IgD-negative memory B cell (primary cell): ENCODE data around the gene SYNGR2. TPM values are rescaled to one million over a fixed set of nuclear protein-coding genes. Genes with fewer than 3 reads are reported as not detected.
A peak's percentile ranks its signal among the peaks of the same experiment; 100 is the strongest.

Source experiments
- H3K27ac Mint-ChIP-seq, 3 donors: one replicate each; pipeline ENCODE4 v1.8.0; 2020 to 2022; ENCODE audit warnings: mild to moderate bottlenecking in 3 of 3, mixed read lengths in 3 of 3, moderate library complexity in 1 of 3
- H3K27me3 Mint-ChIP-seq: one replicate; pipeline ENCODE4 v1.8.0; 2021; ENCODE audit warnings: mixed read lengths
- H3K36me3 Mint-ChIP-seq: one replicate; pipeline ENCODE4 v1.8.0; 2020; ENCODE audit warnings: mild to moderate bottlenecking, mixed read lengths
- H3K4me1 Mint-ChIP-seq, 3 donors: one replicate each; pipeline ENCODE4 v1.8.0; 2020 to 2022; ENCODE audit warnings: mixed read lengths in 3 of 3, mild to moderate bottlenecking in 1 of 3
- H3K4me3 Mint-ChIP-seq, 4 donors: one replicate each; pipeline ENCODE4 v1.8.0; 2020 to 2022; ENCODE audit warnings: mild to moderate bottlenecking in 4 of 4, mixed read lengths in 4 of 4, moderate library complexity in 3 of 4
- H3K9me3 Mint-ChIP-seq, 3 donors: one replicate each; pipeline ENCODE4 v1.8.0; 2020 to 2021; ENCODE audit warnings: mixed read lengths in 3 of 3, mild to moderate bottlenecking in 1 of 3
- polyA plus RNA-seq: library from polyadenylated mRNA; unstranded; fragments of 300-500 nt; fragmentation: Illumina TruSeq; gene quantifications from one replicate; pipeline ENCODE4 v1.2.3, GENCODE V29; 2021

SYNGR2 gene
- polyA plus RNA-seq, 1 donor from 2014 or later, result 633 TPM

DNA sequence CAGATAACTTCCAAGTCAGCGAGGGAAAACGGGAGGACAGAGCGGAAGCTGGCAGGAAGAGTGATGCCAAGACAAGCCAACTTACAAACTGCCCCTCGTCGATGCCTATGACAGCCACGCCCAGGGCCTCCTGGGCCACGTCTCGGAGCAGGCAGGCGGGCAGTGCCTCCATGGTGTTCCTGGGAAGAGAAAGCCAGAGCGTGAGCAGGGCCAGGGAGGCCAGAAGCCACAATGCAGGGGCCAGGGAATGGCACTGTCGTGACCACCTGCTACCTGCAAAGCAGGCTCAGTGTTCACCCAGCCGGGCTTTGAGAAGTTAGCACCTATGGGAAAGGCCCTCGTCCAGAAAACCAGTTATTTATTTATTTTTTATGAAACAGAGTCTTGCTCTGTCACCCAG is 14.1 kb downstream of the SYNGR2 start:
- H3K4me1 Mint-ChIP-seq, result peaks cover 13 to 28% (median 21%) of the 10 kb centered on the region in 3 donors

GRCh38 chr17:78183916-78184315 is 15.5 kb downstream of the SYNGR2 start:
- Mint-ChIP-seq H3K36me3 (peaks cover 2% of the 10 kb centered on the region), H3K4me3 (peak overlapping the region in 1 of 4 donors; percentile 24), H3K27ac (peak overlapping the region in 1 of 3 donors; percentile 72), H3K4me1 (peaks cover 18 to 35% (median 27%) of the 10 kb centered on the region in 3 donors), H3K9me3 (no peaks in the 10 kb centered on the region), H3K27me3 (no peaks in the 10 kb centered on the region)

More for the DNA sequence above, 14.1 kb downstream of the SYNGR2 start:
- Mint-ChIP-seq H3K27me3 (no peaks in the 10 kb centered on the region), H3K36me3 (no peaks in the 10 kb centered on the region), H3K4me3 (no peak overlapping the region), H3K27ac (peak overlapping the region in 2 of 3 donors; percentile 57 to 90), H3K9me3 (no peaks in the 10 kb centered on the region)

- H3K36me3 Mint-ChIP-seq, result peaks cover 2% of the 10 kb centered on the region
- peak overlapping the region in 1 of 3 donors; percentile 72 for H3K27ac Mint-ChIP-seq
- peaks cover 18 to 35% (median 27%) of the 10 kb centered on the region in 3 donors for H3K4me1 Mint-ChIP-seq
- H3K27me3 Mint-ChIP-seq, result no peaks in the 10 kb centered on the region
- H3K4me3 Mint-ChIP-seq, result peak overlapping the region in 1 of 4 donors; percentile 24
- H3K9me3 Mint-ChIP-seq, result no peaks in the 10 kb centered on the region
Measured at GRCh38 chr17:78184351-78184750, 16.0 kb downstream of the SYNGR2 start.

DNA sequence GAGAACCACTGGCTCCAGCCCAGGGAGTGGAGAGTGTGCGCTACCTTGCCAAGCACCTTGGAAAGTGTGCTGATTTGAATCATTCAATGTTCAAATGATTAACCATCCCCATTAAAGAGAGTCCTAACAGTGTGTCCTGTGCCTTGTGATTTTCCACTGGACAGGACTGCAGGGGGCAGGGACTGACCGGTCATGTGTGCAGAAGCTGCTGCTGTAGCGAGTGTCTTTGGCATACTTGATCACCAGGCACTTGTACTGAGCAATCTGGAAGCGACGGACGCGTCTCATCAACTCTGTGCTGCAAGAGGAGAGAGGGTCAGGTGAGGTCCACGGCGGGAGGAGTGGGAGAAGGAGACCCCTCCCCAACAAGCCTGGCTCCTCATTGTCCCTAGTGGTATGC is 16.5 kb downstream of the SYNGR2 start:
- Mint-ChIP-seq H3K4me3 (peak overlapping the region in 2 of 4 donors; percentile 24 to 60), H3K4me1 (peaks cover 18 to 35% (median 27%) of the 10 kb centered on the region in 3 donors), H3K9me3 (no peaks in the 10 kb centered on the region), H3K27me3 (no peaks in the 10 kb centered on the region), H3K36me3 (peaks cover 2% of the 10 kb centered on the region), H3K27ac (peak overlapping the region in 2 of 3 donors; percentile 11 to 72)

DNA sequence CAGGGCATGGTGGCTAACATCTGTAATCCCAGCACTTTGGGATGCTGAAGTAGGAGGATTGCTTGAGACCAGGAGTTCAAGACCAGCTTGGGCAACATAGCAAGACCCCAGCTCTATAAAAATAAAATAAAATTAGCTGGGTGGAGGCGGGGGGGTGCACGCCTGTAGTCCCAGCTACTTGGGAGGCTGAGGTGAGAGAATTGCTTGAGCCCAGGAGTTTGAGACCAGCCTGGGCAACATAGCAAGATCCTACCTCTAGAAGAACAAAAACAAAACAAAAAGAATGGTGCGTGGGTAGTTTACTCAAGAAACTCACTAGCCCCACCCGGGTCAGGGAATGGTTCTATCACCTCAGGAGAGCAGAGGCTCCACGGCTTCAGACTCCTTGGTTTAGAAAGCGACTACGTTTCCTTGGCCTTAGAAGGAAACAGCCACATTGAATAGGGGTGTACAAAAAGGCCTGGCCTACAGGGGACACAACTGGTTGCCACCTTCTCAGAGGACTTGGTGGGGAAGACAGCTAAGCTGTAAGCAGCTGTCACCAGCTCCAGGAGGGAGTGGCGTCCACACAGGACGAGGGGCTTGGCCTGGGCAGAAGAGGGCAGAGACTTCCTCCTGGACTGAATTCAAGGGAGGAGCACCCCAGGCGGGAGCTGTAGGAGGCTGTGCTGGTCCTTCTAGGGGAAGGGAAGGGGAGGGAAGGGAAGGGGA is 17.8 kb downstream of the SYNGR2 start:
- peak overlapping the region in 2 of 3 donors; percentile 8 to 64 for H3K27ac Mint-ChIP-seq
- H3K4me3 Mint-ChIP-seq, result peak overlapping the region; percentile 48 to 87 (median 75)
- no peaks in the 10 kb centered on the region for H3K9me3 Mint-ChIP-seq
- peaks cover 13 to 30% (median 25%) of the 10 kb centered on the region in 3 donors for H3K4me1 Mint-ChIP-seq
- no peaks in the 10 kb centered on the region for H3K27me3 Mint-ChIP-seq
- peaks cover 2% of the 10 kb centered on the region for H3K36me3 Mint-ChIP-seq

- Mint-ChIP-seq H3K4me3 (peak within 1 kb of the TSS; percentile 79 to 96 (median 94)), H3K27ac (peak within 1 kb of the TSS; percentile 42 to 90 (median 85)), H3K9me3 (no peaks in the 10 kb centered on the region), H3K27me3 (no peaks in the 10 kb centered on the region), H3K36me3 (peaks cover 2% of the 10 kb centered on the region), H3K4me1 (peaks cover 12 to 28% (median 25%) of the 10 kb centered on the region in 3 donors)
Measured at GRCh38 chr17:78186692-78187595, 18.6 kb downstream of the SYNGR2 start, which contains the start of the genes AFMID and TK1. TSS of gene AFMID (plus strand) at chr17:78187362. CDS start at chr17:78187371, 9 bp downstream. TSS of gene TK1 (minus strand) at chr17:78187052. CDS start at chr17:78186994, 58 bp downstream.

DNA sequence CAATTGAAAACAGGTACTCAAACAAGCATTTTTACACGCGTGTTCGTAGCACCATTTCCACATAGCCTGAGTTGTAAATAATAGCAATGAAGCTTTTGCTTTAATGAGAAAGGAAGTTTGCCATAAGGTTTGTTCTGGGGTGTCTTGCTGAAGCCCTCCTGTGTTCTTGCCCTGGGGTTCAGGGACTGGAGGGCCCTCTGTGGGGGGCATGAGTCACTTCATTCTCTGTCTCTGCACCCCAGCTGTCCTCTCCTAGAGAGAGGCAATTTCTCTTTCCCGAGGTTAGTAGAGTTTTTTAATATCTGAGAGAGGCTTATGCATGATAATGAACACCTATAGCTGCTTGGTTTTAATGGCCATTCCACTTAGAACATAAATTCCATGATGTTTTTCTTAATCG is 28.3 kb downstream of the SYNGR2 start:
- Mint-ChIP-seq H3K4me3 (peak overlapping the region in 1 of 4 donors; percentile 23), H3K27me3 (no peaks in the 10 kb centered on the region), H3K4me1 (peaks cover 12 to 14% (median 12%) of the 10 kb centered on the region in 3 donors), H3K36me3 (peaks cover 4% of the 10 kb centered on the region), H3K9me3 (no peaks in the 10 kb centered on the region), H3K27ac (peak overlapping the region in 1 of 3 donors; percentile 13)

DNA sequence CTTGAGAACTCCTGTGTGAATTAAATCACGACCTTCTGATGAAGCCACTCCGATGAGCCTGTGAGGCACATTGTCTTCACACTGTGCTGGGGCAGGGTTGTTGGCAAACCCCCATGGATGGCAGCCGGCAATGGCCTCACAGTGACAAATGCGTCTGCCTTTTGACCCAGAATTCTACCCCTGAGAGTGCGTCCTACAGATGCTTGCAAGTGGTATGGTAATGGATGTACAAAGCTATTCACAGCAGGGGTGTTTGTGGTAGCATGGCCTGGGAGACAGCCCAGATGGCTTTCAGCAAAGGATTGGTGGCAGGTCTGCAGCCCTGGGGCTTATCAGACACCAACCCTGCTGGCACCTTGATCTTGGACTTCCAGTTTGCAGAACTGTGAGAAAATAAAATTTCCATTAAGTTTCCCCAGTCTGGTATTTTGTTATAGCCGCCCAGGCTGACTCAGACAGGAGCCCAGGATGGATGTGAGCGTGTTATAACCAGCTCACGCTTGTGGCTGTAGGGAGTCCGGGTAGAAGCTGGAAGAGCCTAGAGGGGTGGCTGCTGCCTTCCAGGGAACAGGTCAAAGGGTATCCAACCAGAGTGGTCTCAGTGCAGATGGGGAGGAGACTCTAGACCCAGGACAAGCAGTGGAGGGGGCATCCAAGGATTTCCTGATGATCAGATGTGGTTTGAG is 28.9 kb downstream of the SYNGR2 start:
- Mint-ChIP-seq H3K36me3 (peaks cover 4% of the 10 kb centered on the region), H3K27ac (peak overlapping the region in 1 of 3 donors; percentile 14), H3K4me3 (peak overlapping the region in 2 of 4 donors; percentile 26 to 73), H3K27me3 (no peaks in the 10 kb centered on the region), H3K4me1 (peaks cover 12 to 14% (median 12%) of the 10 kb centered on the region in 3 donors), H3K9me3 (no peaks in the 10 kb centered on the region)

DNA sequence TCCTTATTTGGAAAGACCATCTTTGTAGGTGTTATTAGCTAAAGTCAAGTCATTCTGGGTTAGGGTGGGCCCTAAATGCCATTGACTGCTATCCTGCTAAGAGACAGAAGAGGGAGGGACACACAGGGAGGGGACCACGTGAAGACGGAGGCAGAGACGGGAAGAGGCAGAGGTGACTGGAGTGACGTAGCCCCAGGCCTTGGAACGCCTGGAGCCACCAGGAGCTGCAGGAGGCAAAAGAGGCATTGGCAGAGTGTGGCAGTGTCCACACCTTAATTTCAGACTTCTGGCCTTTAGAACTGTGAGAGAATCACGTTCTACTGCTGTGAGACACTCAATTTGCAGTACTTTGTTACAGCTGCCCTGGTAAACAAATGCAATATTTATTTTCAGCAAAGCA is 32.1 kb downstream of the SYNGR2 start:
- Mint-ChIP-seq H3K9me3 (no peaks in the 10 kb centered on the region), H3K27ac (peak overlapping the region in 1 of 3 donors; percentile 76)

GRCh38 chr17:78202666-78203065 is 34.3 kb downstream of the SYNGR2 start:
- H3K9me3 Mint-ChIP-seq, result no peaks in the 10 kb centered on the region
- H3K36me3 Mint-ChIP-seq, result peaks cover 7% of the 10 kb centered on the region
- H3K4me1 Mint-ChIP-seq, result peaks cover 6 to 9% (median 6%) of the 10 kb centered on the region in 3 donors
- H3K27ac Mint-ChIP-seq, result no peak overlapping the region
- no peaks in the 10 kb centered on the region for H3K27me3 Mint-ChIP-seq
- no peak overlapping the region for H3K4me3 Mint-ChIP-seq

More for the DNA sequence above, 32.1 kb downstream of the SYNGR2 start:
- no peaks in the 10 kb centered on the region for H3K27me3 Mint-ChIP-seq
- H3K4me1 Mint-ChIP-seq, result peaks cover 6% of the 10 kb centered on the region in 3 donors
- H3K36me3 Mint-ChIP-seq, result peaks cover 7% of the 10 kb centered on the region
- no peak overlapping the region for H3K4me3 Mint-ChIP-seq

DNA sequence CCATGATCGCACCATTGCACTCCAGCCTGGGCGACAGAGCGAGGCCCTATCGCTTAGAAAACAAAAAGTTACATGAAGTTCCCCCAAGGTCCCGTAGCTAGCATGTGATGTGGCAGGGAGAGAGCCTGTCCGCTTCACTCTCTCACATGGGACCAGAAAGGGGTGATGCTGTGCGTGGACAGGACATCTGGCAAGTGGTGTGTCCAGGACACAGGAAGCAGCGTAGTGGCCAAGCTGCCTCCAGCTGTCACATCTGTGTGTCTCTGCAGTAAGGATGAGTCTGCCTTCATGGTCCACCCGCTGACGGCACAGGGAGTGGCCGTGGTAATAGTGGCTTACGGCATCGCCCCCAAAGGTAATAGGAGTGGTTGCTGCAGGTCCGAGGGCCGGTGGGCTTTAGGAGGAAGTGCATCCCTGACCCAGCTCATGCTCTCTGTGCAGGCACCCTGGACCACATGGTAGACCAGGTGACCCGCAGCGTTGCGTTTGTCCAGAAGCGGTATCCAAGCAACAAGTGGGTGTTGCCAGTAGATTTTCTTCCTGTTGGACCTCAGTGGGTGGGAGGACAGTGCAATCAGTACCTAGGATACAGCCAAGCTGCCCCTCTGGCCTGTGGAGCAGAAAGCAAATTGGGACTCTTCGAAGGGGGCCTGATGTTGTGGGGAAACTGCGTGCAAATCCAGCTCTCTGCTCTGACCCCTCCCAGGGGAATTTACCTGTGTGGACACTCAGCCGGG is 36.2 kb downstream of the SYNGR2 start:
- Mint-ChIP-seq H3K4me3 (no peak overlapping the region), H3K4me1 (peaks cover 0 to 3% (median 0%) of the 10 kb centered on the region in 3 donors), H3K27me3 (no peaks in the 10 kb centered on the region), H3K9me3 (no peaks in the 10 kb centered on the region), H3K36me3 (peaks cover 5% of the 10 kb centered on the region), H3K27ac (peak overlapping the region in 1 of 3 donors; percentile 53)

- peaks cover 5% of the 10 kb centered on the region for H3K36me3 Mint-ChIP-seq
- H3K27me3 Mint-ChIP-seq, result no peaks in the 10 kb centered on the region
- no peak overlapping the region for H3K4me3 Mint-ChIP-seq
- H3K27ac Mint-ChIP-seq, result no peak overlapping the region
- peaks cover 0 to 3% (median 0%) of the 10 kb centered on the region in 3 donors for H3K4me1 Mint-ChIP-seq
- H3K9me3 Mint-ChIP-seq, result no peaks in the 10 kb centered on the region
Measured at GRCh38 chr17:78205124-78205775, 36.9 kb downstream of the SYNGR2 start.

DNA sequence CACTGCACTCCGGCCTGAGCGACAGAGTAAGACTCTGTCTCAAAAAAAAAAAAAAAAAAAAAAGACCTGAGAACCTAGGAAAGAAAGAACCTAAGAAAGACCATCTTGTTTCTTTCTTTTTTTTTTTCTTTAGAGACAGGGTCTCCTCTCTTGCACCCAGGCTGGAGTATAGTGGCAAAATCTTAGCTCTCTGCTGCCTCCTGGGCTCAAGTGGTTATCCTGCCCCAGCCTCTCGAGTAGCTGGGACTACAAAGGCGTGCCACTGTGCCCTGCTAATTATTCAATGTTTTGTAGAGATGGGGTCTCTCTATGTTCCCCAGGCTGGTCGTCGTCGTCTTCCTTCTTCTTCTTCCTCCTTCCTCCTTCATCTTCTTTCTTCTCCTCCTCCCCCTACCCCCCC is 37.9 kb downstream of the SYNGR2 start:
- peak overlapping the region in 1 of 3 donors; percentile 86 for H3K27ac Mint-ChIP-seq
- no peak overlapping the region for H3K4me3 Mint-ChIP-seq

More for the DNA sequence above, 37.9 kb downstream of the SYNGR2 start:
- Mint-ChIP-seq H3K27me3 (no peaks in the 10 kb centered on the region), H3K36me3 (peaks cover 5% of the 10 kb centered on the region), H3K9me3 (no peaks in the 10 kb centered on the region), H3K4me1 (peaks cover 0 to 3% (median 0%) of the 10 kb centered on the region in 3 donors)
